ENCODE data around the gene LRRC19. TPM values are rescaled to one million over a fixed set of nuclear protein-coding genes. Genes with fewer than 3 reads are reported as not detected.

LRRC19 gene
- total RNA-seq = not detected in 2 replicates

GRCh38 chr9:27005491-27005890, at the start of gene LRRC19:
Gene LRRC19 (minus strand): TSS chr9:27005672. CDS start chr9:26999694, 5,978 bp downstream.

GRCh38 chr9:26955921-26956859, 49.3 kb downstream of the LRRC19 start, which contains the start of gene IFT74:
Gene IFT74 (plus strand): TSS chr9:26956412. CDS start chr9:26961968, 5,556 bp downstream.

DNA sequence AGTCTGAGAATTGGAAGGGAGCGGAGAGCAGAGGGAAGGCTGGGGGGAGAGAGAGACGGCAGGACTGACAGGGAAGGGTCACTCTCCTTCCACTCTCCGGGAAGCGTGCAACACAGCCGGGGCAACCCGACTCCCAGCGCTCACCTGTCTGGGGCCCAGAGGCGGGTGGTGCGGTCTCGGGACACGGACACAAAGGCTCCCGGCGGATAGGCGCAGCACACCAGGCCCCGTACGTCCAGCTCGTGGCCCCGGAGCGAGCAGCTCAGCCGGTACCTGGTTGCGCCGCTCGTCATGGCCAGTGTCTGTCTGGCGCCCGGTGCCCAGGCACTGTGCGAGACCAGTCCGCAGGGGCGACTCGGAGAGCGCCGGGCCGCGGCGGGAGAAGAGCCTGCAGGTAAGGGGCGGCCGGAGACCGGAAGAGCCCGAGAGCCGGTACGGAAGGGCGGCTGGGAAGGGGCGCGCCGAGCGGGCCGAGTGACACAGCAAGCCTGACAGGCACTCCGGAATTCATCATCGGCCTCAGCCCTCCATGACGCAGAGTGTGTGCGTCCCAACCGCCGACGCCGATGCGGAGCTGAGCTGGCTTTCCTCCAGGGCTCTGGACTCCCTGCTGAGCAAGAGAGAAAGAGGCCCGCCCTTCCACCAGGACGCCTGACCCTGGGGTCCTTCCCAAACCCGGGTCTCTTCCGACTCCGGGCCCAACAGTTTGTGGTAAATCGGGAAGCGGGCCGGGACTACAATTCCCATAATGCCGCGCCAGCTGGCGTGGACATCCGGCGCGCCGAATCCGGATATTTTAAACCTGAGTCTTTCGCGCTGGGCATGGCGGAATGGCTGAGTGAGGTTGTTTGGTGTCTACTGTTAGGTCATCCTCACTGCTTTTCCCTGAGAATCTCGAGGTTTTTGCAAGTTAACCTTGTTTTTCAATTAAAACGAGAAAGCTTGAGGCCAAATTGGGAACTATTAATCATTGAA, 58.4 kb downstream of the LRRC19 start, which contains the start of gene PLAA:
TSS of gene PLAA (minus strand) at position 490 of the 975 bp plus-strand sequence. CDS start at position 293, 197 bp downstream.

Other genes starting within 250 kb of the LRRC19 start
- gene CAAP1, start 112.9 kb downstream of the LRRC19 start, total RNA-seq = 12.9 and 19.3 TPM in 2 replicates
- gene PLAA, start 58.4 kb downstream of the LRRC19 start, total RNA-seq = 48.0 and 55.5 TPM in 2 replicates
- 8.8 and 9.3 TPM in 2 replicates for gene IFT74, start 49.3 kb downstream of the LRRC19 start, total RNA-seq
- 91.3 and 91.8 TPM in 2 replicates for gene TEK, start 103.6 kb upstream of the LRRC19 start, total RNA-seq